NB4 (cell line): ENCODE results near the gene MRPL24.

Source experiments
- POLR2A ChIP-seq: IDR thresholded peaks from 2 replicates; pipeline ENCODE4 v1.6.1; 2011; ENCODE audit warnings: mild to moderate bottlenecking; ENCODE audit not compliant: insufficient read length; ENCODE audit errors: extremely low read depth
- TF ChIP-seq, protein P1 (sequence below): IDR thresholded peaks from one replicate; pipeline ENCODE4 v1.5.1; 2012; ENCODE audit warnings: low read depth, low read length

DNA sequence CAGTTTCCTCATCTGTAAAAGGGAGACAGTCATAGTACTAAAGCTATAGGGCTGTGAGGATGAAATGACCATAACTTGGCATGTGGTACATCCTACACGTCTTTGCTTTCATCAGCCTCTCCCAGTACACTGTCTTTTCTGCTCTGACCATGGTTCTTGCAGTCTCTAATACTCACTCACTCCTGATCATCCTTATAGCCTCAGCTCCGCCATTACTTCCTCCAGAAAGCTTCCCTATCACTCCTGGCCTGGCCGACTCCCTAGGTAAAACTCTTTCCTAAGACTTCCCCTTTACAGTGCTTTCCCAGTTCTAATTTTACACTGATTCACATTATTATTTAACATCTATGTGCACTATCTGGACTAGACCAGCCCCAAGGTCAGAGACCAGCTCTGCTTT lies 5.0 kb upstream of the MRPL24 start:
- TF ChIP-seq, protein P1, sequence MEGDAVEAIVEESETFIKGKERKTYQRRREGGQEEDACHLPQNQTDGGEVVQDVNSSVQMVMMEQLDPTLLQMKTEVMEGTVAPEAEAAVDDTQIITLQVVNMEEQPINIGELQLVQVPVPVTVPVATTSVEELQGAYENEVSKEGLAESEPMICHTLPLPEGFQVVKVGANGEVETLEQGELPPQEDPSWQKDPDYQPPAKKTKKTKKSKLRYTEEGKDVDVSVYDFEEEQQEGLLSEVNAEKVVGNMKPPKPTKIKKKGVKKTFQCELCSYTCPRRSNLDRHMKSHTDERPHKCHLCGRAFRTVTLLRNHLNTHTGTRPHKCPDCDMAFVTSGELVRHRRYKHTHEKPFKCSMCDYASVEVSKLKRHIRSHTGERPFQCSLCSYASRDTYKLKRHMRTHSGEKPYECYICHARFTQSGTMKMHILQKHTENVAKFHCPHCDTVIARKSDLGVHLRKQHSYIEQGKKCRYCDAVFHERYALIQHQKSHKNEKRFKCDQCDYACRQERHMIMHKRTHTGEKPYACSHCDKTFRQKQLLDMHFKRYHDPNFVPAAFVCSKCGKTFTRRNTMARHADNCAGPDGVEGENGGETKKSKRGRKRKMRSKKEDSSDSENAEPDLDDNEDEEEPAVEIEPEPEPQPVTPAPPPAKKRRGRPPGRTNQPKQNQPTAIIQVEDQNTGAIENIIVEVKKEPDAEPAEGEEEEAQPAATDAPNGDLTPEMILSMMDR = no peak
- no peak for TF ChIP-seq POLR2A
